Liver (tissue), 9 donors: ENCODE measurements around the gene HTR2B. TPM values are rescaled to one million over a fixed set of nuclear protein-coding genes. Genes with fewer than 3 reads are reported as not detected.

Experiments
- DNase-seq: peaks from one replicate; pipeline ENCODE4 v3.0.0-alpha.2; 2017; ENCODE audit warnings: low spot score
- H3K27ac ChIP-seq, 2 donors: one replicate each; pipeline ENCODE4 v1.7.0; 2013; ENCODE audit warnings: inconsistent platforms in 2 of 2, low read length in 2 of 2, control low read depth in 1 of 2, low read depth in 1 of 2, mild to moderate bottlenecking in 1 of 2
- H3K27me3 ChIP-seq, 4 donors: one replicate each; pipeline versions ENCODE4 v1.6.1 to v1.7.0; 2013; ENCODE audit warnings: low read length in 3 of 4, inconsistent platforms in 1 of 4, mild to moderate bottlenecking in 1 of 4, moderate library complexity in 1 of 4; ENCODE audit not compliant: control insufficient read depth in 4 of 4, insufficient read depth in 4 of 4
- H3K36me3 ChIP-seq, 4 donors: one replicate each; pipeline versions ENCODE4 v1.6.1 to v1.7.0; 2013; ENCODE audit warnings: low read length in 3 of 4, mild to moderate bottlenecking in 3 of 4, low read depth in 1 of 4, moderate library complexity in 1 of 4; ENCODE audit not compliant: control insufficient read depth in 4 of 4, insufficient read depth in 3 of 4
- H3K4me1 ChIP-seq, 4 donors: one replicate each; pipeline versions ENCODE4 v1.6.1 to v1.7.0; 2013; ENCODE audit warnings: low read length in 3 of 4, mild to moderate bottlenecking in 3 of 4, moderate library complexity in 1 of 4; ENCODE audit not compliant: control insufficient read depth in 4 of 4, insufficient read depth in 4 of 4
- H3K4me3 ChIP-seq, 3 donors: one replicate each; pipeline versions ENCODE4 v1.6.1 to v1.7.0; 2013; ENCODE audit warnings: low read length in 3 of 3, control low read depth in 1 of 3, low read depth in 1 of 3, mild to moderate bottlenecking in 1 of 3
- H3K9ac ChIP-seq, 2 donors: one replicate each; pipeline ENCODE4 v1.7.0; 2013; ENCODE audit warnings: low read length in 2 of 2, mild to moderate bottlenecking in 2 of 2, moderate library complexity in 2 of 2, control low read depth in 1 of 2, low read depth in 1 of 2
- H3K9me3 ChIP-seq, 4 donors: one replicate each; pipeline versions ENCODE4 v1.6.1 to v1.7.0; 2013; ENCODE audit warnings: low read length in 3 of 4; ENCODE audit not compliant: control insufficient read depth in 4 of 4
- ATF3 ChIP-seq: IDR thresholded peaks from 2 replicates; pipeline ENCODE4 v1.6.1; 2016; ENCODE audit warnings: antibody characterized with exemption
- CTCF ChIP-seq: fragments of 150-350 bp; IDR thresholded peaks from 2 replicates; pipeline ENCODE4 v1.5.1; 2017; ENCODE audit warnings: improper control_type of control experiment, low read depth, low read length; ENCODE audit not compliant: missing input control
- EGR1 ChIP-seq, 2 donors: IDR thresholded peaks; 2 replicates each; pipeline ENCODE4 v1.6.1; 2016 to 2018; ENCODE audit warnings: antibody characterized with exemption in 2 of 2, low read depth in 2 of 2
- FOXA2 ChIP-seq: IDR thresholded peaks from 2 replicates; pipeline ENCODE4 v1.6.1; 2016; ENCODE audit warnings: antibody characterized with exemption
- HNF4G ChIP-seq: IDR thresholded peaks from 2 replicates; pipeline ENCODE4 v1.6.1; 2016; ENCODE audit warnings: antibody characterized with exemption
- JUND ChIP-seq, 2 donors: IDR thresholded peaks; 2 replicates each; pipeline ENCODE4 v1.6.1; 2016; ENCODE audit warnings: antibody characterized with exemption in 2 of 2
- RAD21 ChIP-seq, 2 donors: IDR thresholded peaks; 2 replicates each; pipeline ENCODE4 v1.6.1; 2016; ENCODE audit warnings: antibody characterized with exemption in 2 of 2, mild to moderate bottlenecking in 2 of 2
- RXRA ChIP-seq, 2 donors: IDR thresholded peaks; 2 replicates each; pipeline ENCODE4 v1.6.1; 2017 to 2018; ENCODE audit warnings: antibody characterized with exemption in 2 of 2, mild to moderate bottlenecking in 1 of 2
- TAF1 ChIP-seq: conservative IDR thresholded peaks from 2 replicates; pipeline ENCODE4 v1.6.1; 2016; ENCODE audit warnings: antibody characterized with exemption, mild to moderate bottlenecking
- ZBTB33 ChIP-seq: IDR thresholded peaks from 2 replicates; pipeline ENCODE4 v1.6.1; 2016; ENCODE audit warnings: antibody characterized with exemption
- WGBS: extraction: QIAGEN DNeasy Blood & Tissue Kit; methylation state at CpG from one replicate; pipeline ENCODE4 v1.1.7; 2013; 5-methylcytosine and 5-hydroxymethylcytosine counted together
- polyA plus RNA-seq, 2 donors: library from polyadenylated mRNA; stranded (reverse) in 1 of 2; unstranded in 1 of 2; fragments of 200-250 nt in 1 of 2; fragments of >200 nt in 1 of 2; fragmentation: Nextera tagmentation in 1 of 2; extraction: Ambion mirVana in 1 of 2; gene quantifications; one replicate each; pipeline versions ENCODE4 v1.2.1 to v1.2.3, GENCODE V29; 2013 to 2015
- total RNA-seq, 2 donors: library from RNA; depleted of rRNA; stranded (reverse); fragments of >200 nt; gene quantifications; one replicate each; pipeline ENCODE4 v1.2.3, GENCODE V29; 2014
- TF ChIP-seq, protein P1 (sequence below): IDR thresholded peaks from 2 replicates; pipeline ENCODE4 v1.6.1; 2016; ENCODE audit warnings: antibody characterized with exemption, mild to moderate bottlenecking
- donor health status: healthy.
- donor health status: healthy.
- donor health status: healthy.
- donor health status: healthy.
- donor health status: healthy.

Gene HTR2B
- total and polyA plus RNA-seq, 4 donors = 0.09 to 1.0 (median 0.63) TPM

DNA sequence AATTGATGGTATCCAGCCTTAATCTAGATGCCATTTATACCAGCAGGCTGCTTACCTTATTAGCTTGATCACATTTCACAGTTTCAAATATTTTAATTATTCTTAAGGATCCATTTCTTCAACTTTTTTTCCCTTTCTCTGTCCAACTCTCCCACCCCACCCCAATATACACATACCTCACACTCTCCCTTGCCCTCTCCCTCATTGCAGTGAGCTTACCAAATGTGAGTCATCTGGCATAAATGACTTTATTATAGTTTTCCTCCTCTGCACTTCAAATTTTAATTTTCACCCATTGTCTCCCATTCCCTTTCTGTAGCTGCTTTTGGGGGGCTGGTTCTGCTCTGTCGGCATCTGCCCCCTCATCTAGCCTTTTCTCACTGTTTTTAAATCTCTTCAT lies 12.9 kb downstream of the HTR2B start:
- no peaks in the 10 kb centered on the region for H3K27me3 ChIP-seq
- TF ChIP-seq ZBTB33 (no peak), FOXA2 (no peak)
- no peak overlapping the region for H3K9ac ChIP-seq
- H3K36me3 ChIP-seq = peaks cover 3 to 30% (median 12%) of the 10 kb centered on the region in 4 donors
- 93% methylated on average over 1 of the region's 1 CpG for WGBS
- no peaks in the 10 kb centered on the region for H3K9me3 ChIP-seq
- DNase-seq = no peak
- no peaks in the 10 kb centered on the region for H3K4me1 ChIP-seq
- H3K27ac ChIP-seq = no peak overlapping the region
- no peak overlapping the region for H3K4me3 ChIP-seq

GRCh38 chr2:231110551-231110950 lies 14.3 kb downstream of the HTR2B start:
- H3K36me3 ChIP-seq = peaks cover 3 to 31% (median 12%) of the 10 kb centered on the region in 4 donors
- TF ChIP-seq RAD21 (IDR thresholded peaks at IDR 0.05) (peak; percentile 63 to 74), RXRA (IDR thresholded peaks at IDR 0.05) (peak; percentile 8 to 13), TAF1 (no peak), CTCF (peak; percentile 13), ATF3 (no peak)
- H3K4me1 ChIP-seq = no peaks in the 10 kb centered on the region
- WGBS = 73% methylated on average over 1 of the region's 1 CpG
- no peak overlapping the region for H3K27ac ChIP-seq
- no peaks in the 10 kb centered on the region for H3K9me3 ChIP-seq
- H3K9ac ChIP-seq = no peak overlapping the region
- no peak for DNase-seq
- H3K27me3 ChIP-seq = no peaks in the 10 kb centered on the region
- no peak overlapping the region for H3K4me3 ChIP-seq

DNA sequence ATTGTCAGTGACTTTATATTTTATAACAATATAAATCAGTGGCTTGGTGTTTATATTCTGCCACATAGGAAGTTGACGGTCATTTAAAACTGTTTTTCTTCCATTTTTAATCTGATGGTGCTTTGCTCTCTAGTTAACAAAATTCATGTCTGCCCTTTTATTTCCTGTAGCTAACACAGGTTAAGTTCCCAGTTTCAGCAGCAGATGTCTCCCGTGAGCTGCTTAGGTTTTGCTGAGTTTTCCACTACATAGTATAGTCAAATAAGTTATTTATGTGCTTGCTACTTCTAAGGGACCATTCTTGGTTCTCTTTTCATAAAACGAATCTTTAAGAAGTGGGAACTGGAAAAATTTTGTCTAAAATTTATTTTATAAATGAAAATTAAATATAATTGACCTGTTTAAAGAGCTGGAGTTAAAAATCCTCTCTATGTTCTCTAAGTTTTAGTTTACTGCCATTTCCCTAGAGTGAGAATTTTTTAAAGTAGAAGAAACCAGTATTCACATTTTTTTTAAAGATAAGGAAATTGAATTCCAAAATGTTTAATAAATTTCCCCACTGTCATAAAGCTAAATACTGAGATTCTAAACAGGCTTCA lies 20.6 kb downstream of the HTR2B start:
- Histone ChIP-seq H3K27me3 (no peaks in the 10 kb centered on the region), H3K27ac (no peak overlapping the region), H3K9ac (no peak overlapping the region), H3K4me1 (peaks cover 0 to 5% (median 1%) of the 10 kb centered on the region in 4 donors), H3K9me3 (peaks cover 0 to 2% (median 0%) of the 10 kb centered on the region in 4 donors), H3K36me3 (peaks cover 3 to 27% (median 19%) of the 10 kb centered on the region in 4 donors), H3K4me3 (no peak overlapping the region)
- 17% methylated on average over 3 of the region's 3 CpGs for WGBS
- TF ChIP-seq TAF1 (no peak), JUND (IDR thresholded peaks at IDR 0.05) (no peak), RXRA (IDR thresholded peaks at IDR 0.05) (no peak), HNF4G (no peak), CTCF (peak; percentile 88), RAD21 (IDR thresholded peaks at IDR 0.05) (peak; percentile 91 to 92), ATF3 (no peak), EGR1 (IDR thresholded peaks at IDR 0.05; ENCODE audit: low read depth in 2 of 2) (no peak)
- TF ChIP-seq, protein P1, sequence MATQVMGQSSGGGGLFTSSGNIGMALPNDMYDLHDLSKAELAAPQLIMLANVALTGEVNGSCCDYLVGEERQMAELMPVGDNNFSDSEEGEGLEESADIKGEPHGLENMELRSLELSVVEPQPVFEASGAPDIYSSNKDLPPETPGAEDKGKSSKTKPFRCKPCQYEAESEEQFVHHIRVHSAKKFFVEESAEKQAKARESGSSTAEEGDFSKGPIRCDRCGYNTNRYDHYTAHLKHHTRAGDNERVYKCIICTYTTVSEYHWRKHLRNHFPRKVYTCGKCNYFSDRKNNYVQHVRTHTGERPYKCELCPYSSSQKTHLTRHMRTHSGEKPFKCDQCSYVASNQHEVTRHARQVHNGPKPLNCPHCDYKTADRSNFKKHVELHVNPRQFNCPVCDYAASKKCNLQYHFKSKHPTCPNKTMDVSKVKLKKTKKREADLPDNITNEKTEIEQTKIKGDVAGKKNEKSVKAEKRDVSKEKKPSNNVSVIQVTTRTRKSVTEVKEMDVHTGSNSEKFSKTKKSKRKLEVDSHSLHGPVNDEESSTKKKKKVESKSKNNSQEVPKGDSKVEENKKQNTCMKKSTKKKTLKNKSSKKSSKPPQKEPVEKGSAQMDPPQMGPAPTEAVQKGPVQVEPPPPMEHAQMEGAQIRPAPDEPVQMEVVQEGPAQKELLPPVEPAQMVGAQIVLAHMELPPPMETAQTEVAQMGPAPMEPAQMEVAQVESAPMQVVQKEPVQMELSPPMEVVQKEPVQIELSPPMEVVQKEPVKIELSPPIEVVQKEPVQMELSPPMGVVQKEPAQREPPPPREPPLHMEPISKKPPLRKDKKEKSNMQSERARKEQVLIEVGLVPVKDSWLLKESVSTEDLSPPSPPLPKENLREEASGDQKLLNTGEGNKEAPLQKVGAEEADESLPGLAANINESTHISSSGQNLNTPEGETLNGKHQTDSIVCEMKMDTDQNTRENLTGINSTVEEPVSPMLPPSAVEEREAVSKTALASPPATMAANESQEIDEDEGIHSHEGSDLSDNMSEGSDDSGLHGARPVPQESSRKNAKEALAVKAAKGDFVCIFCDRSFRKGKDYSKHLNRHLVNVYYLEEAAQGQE = no peak
- peak; percentile 57 for DNase-seq
